B cell (primary cell): Measurements from ENCODE around the gene ELMOD2. TPM values are rescaled to one million over a fixed set of nuclear protein-coding genes. Genes with fewer than 3 reads are reported as not detected.
A peak's percentile ranks its signal among the peaks of the same experiment; 100 is the strongest.

Experiments used
- ATAC-seq: fragments of 200-7000 bp; cut with Tn5 transposase; one replicate; pipeline ENCODE4 v1.10.0; 2021; ENCODE audit warnings: low read depth, mild to moderate bottlenecking, moderate number of reproducible peaks, moderate library complexity
- CTCF ChIA-PET: fragments of 350-600 bp; sonication (Branson Sonifier 250); formaldehyde crosslinking; loops from one replicate; lab custom pipeline; 2021; ENCODE audit warnings: antibody characterized with exemption, inconsistent platforms; lab: Charles Lee
- POLR2A ChIA-PET: fragments of 350-600 bp; sonication (Branson Sonifier 250); formaldehyde crosslinking; loops from one replicate; lab custom pipeline; 2021; ENCODE audit warnings: antibody characterized with exemption; lab: Charles Lee
- DNase-seq: peaks from one replicate; pipeline ENCODE4 v3.0.0; 2013
- H2AFZ ChIP-seq: 2 replicates; pipeline ENCODE4 v1.6.1; 2012; ENCODE audit warnings: mild to moderate bottlenecking, low read depth, low read length; ENCODE audit not compliant: insufficient read depth, poor library complexity, severe bottlenecking
- H3K27ac ChIP-seq, 2 donors: 1 replicate in 1 of 2; 2 replicates in 1 of 2; pipeline ENCODE4 v1.5.1; 2012 to 2013; ENCODE audit warnings: low read length in 2 of 2, mild to moderate bottlenecking in 2 of 2, moderate library complexity in 1 of 2
- H3K27me3 ChIP-seq, 4 experiments: fragments of 200-600 bp in 1 of 4; sonication (generic) in 1 of 4; replicated peaks in 1 of 4; 1 replicate in 2 of 4; 2 replicates in 2 of 4; pipeline versions ENCODE4 v1.6.1 to v1.7.0; 2013 to 2016; ENCODE audit warnings: low read length in 3 of 4, mild to moderate bottlenecking in 2 of 4, mixed read lengths in 1 of 4, moderate library complexity in 1 of 4; ENCODE audit not compliant: insufficient read depth in 4 of 4, control insufficient read depth in 3 of 4; ENCODE audit errors: control extremely low read depth in 1 of 4
- H3K36me3 ChIP-seq, 2 experiments: replicated peaks in 1 of 2; 1 replicate in 1 of 2; 2 replicates in 1 of 2; pipeline versions ENCODE4 v1.6.1 to v1.7.1; 2013; ENCODE audit warnings: low read length in 1 of 2; ENCODE audit not compliant: insufficient read depth in 2 of 2, control insufficient read depth in 1 of 2; ENCODE audit errors: control extremely low read depth in 1 of 2, extremely low read depth in 1 of 2
- H3K4me1 ChIP-seq, 2 donors: fragments of 200-600 bp in 1 of 2; sonication (generic) in 1 of 2; 1 replicate in 1 of 2; 2 replicates in 1 of 2; pipeline versions ENCODE4 v1.5.1 to v1.6.1; 2013 to 2017; ENCODE audit warnings: low read length in 2 of 2; ENCODE audit not compliant: control insufficient read depth in 2 of 2, insufficient read depth in 2 of 2
- H3K4me2 ChIP-seq: replicated peaks from 2 replicates; pipeline ENCODE3; 2012; ENCODE audit warnings: mild to moderate bottlenecking, low read depth, low read length; ENCODE audit not compliant: poor library complexity, severe bottlenecking
- H3K4me3 ChIP-seq, 5 experiments: fragments of 200-600 bp in 1 of 5; sonication (generic) in 1 of 5; 1 replicate in 3 of 5; 2 replicates in 2 of 5; pipeline versions ENCODE4 v1.5.1 to v1.7.0; 2011 to 2016; ENCODE audit warnings: low read length in 4 of 5, mild to moderate bottlenecking in 4 of 5, low read depth in 2 of 5, control low read depth in 1 of 5, moderate library complexity in 1 of 5; ENCODE audit not compliant: insufficient read depth in 1 of 5; ENCODE audit errors: control extremely low read depth in 1 of 5, extremely low read depth in 1 of 5
- H3K79me2 ChIP-seq: fragments of 200-600 bp; sonication (generic); one replicate; pipeline ENCODE4 v1.6.0; 2016; ENCODE audit warnings: low read length; ENCODE audit not compliant: control insufficient read depth, insufficient read depth
- H3K9ac ChIP-seq: fragments of 200-600 bp; sonication (generic); 2 replicates; pipeline ENCODE4 v1.6.1; 2017; ENCODE audit warnings: mild to moderate bottlenecking, low read length, moderate library complexity
- H3K9me3 ChIP-seq, 3 donors: one replicate each; pipeline versions ENCODE4 v1.6.1 to v1.7.1; 2013; ENCODE audit warnings: low read length in 2 of 3; ENCODE audit not compliant: control insufficient read depth in 2 of 3, insufficient read depth in 1 of 3; ENCODE audit errors: control extremely low read depth in 1 of 3
- H4K20me1 ChIP-seq: 2 replicates; pipeline ENCODE4 v1.6.0; 2012; ENCODE audit warnings: mild to moderate bottlenecking, low read length; ENCODE audit not compliant: insufficient read depth, control insufficient read depth, poor library complexity, severe bottlenecking
- H3K27ac Mint-ChIP-seq: one replicate; pipeline ENCODE4 v1.8.0; 2021; ENCODE audit warnings: mixed read lengths
- H3K27me3 Mint-ChIP-seq: one replicate; pipeline ENCODE4 v1.8.0; 2021; ENCODE audit warnings: mixed read lengths
- H3K4me1 Mint-ChIP-seq: one replicate; pipeline ENCODE4 v1.8.0; 2021; ENCODE audit warnings: mixed read lengths
- H3K4me3 Mint-ChIP-seq: one replicate; pipeline ENCODE4 v1.8.0; 2021; ENCODE audit warnings: mixed read lengths
- H3K9me3 Mint-ChIP-seq: one replicate; pipeline ENCODE4 v1.8.0; 2022; ENCODE audit warnings: mixed read lengths; ENCODE audit not compliant: insufficient read depth
- EZH2 ChIP-seq: IDR thresholded peaks from 2 replicates; pipeline ENCODE4 v1.6.1; 2012; ENCODE audit warnings: borderline replicate concordance, low read depth, mild to moderate bottlenecking, moderate library complexity, low read length; ENCODE audit not compliant: insufficient read depth, poor library complexity, severe bottlenecking
- WGBS: methylation state at CpG from one replicate; pipeline ENCODE4 v1.1.5; 2013; ENCODE audit warnings: missing lambda C conversion rate; ENCODE audit not compliant: insufficient coverage; 5-methylcytosine and 5-hydroxymethylcytosine counted together
- intact Hi-C: fragments of 100-400 bp; cut with micrococcal nuclease; formaldehyde crosslinking; loops from one replicate; pipeline ENCODE4 v1.10.0; 2022
- polyA minus RNA-seq: library from RNA; depleted of rRNA, polyadenylated mRNA; stranded (reverse); fragments of >200 nt; gene quantifications from 2 replicates; pipeline ENCODE4 v1.2.3, GENCODE V29; 2012
- polyA plus RNA-seq: library from polyadenylated mRNA; depleted of rRNA; stranded (reverse); fragments of >200 nt; gene quantifications from 2 replicates; pipeline ENCODE4 v1.2.3, GENCODE V29; 2012
- total RNA-seq, 2 donors: library from RNA; stranded (reverse); fragments of 120-200 nt in 1 of 2; gene quantifications; 1 replicate in 1 of 2; 2 replicates in 1 of 2; pipeline versions ENCODE4 v1.2.3 to v1.2.4, GENCODE V29; 2013 to 2022
- TF ChIP-seq, protein P1 (sequence below): fragments of 200-600 bp; IDR thresholded peaks from one replicate; pipeline ENCODE4 v1.8.0; 2022; ENCODE audit warnings: antibody characterized with exemption, mild to moderate bottlenecking

ELMOD2 gene, protein sequence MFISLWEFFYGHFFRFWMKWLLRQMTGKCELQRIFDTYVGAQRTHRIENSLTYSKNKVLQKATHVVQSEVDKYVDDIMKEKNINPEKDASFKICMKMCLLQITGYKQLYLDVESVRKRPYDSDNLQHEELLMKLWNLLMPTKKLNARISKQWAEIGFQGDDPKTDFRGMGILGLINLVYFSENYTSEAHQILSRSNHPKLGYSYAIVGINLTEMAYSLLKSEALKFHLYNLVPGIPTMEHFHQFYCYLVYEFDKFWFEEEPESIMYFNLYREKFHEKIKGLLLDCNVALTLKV
- total RNA-seq, result 23.4 and 25.3 TPM in 2 replicates
- total RNA-seq (2013), result 19.8 TPM
- 2.2 and 4.8 TPM in 2 replicates for polyA plus RNA-seq
- 5.6 and 6.9 TPM in 2 replicates for polyA minus RNA-seq

DNA sequence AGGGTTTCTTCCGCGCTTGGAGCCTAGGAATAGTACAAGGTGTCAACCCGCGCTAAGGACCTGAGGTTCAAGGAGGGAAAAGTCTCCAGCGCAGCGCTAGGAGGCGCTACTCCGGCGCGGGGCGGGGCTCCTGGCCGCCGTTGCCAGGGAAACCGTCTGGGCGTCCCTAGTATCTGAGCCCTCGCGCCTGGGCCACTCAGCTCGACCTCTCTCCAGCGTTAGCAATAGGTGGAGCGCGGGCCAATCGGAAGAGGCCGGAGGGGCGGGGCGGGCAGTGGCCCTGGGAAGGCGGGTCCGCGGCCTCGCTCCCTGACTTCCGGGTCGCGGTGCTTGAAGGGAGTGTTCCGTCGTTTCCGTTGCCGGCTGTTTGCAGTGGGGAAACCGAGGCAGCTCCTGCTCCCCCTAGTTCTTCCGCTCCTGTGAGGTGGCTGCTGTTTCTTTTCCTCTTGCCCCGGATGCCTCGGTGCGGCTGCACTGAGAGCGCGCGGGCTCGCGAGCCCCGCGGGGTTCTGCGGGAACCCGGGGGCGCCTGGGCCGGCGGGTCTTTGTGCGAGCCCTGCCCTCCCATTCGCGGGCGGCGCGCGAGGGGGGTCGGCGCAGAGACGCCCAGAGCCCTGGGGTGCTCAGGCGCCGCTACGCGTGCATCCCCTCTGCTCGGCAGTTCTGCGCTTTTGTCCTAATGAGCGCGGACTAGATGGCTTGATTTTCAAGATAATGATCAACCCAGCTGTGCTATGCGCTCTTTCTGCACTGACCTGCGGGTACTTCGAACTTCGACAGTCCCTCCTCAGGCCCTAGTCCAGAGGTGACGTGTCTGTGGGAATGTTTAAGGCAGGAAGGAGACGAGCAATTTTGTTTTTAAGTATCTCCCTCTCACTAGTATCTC lies at the start of gene ELMOD2:
Gene ELMOD2, plus strand, starts transcription at position 312 of the 886 bp plus-strand sequence. CDS start 1,261 bp downstream, outside the sequence.
- no peaks in the 10 kb centered on the region for H3K79me2 ChIP-seq
- ATAC-seq, result peak; percentile 99
- H3K9ac ChIP-seq, result peak within 1 kb of the TSS; percentile 88
- H3K27me3 ChIP-seq, result no peaks in the 10 kb centered on the region
- no peaks in the 10 kb centered on the region for H3K9me3 Mint-ChIP-seq
- peak within 1 kb of the TSS; percentile 65 to 89 (median 78) for H3K4me3 ChIP-seq
- TF ChIP-seq, protein P1, sequence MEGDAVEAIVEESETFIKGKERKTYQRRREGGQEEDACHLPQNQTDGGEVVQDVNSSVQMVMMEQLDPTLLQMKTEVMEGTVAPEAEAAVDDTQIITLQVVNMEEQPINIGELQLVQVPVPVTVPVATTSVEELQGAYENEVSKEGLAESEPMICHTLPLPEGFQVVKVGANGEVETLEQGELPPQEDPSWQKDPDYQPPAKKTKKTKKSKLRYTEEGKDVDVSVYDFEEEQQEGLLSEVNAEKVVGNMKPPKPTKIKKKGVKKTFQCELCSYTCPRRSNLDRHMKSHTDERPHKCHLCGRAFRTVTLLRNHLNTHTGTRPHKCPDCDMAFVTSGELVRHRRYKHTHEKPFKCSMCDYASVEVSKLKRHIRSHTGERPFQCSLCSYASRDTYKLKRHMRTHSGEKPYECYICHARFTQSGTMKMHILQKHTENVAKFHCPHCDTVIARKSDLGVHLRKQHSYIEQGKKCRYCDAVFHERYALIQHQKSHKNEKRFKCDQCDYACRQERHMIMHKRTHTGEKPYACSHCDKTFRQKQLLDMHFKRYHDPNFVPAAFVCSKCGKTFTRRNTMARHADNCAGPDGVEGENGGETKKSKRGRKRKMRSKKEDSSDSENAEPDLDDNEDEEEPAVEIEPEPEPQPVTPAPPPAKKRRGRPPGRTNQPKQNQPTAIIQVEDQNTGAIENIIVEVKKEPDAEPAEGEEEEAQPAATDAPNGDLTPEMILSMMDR, result peak; percentile 92
- TF ChIP-seq EZH2, result no peak
- peak; percentile 98 for DNase-seq
- peak within 1 kb of the TSS; percentile 59 to 71 for H3K27ac ChIP-seq
- H3K36me3 ChIP-seq, result peaks cover 4 to 5% of the 10 kb centered on the region in 2 experiments
- H3K4me1 ChIP-seq, result peaks cover 12 to 13% of the 10 kb centered on the region in 2 donors
- intact Hi-C loops, result loop anchor here (1.0 to 10.0 kb wide), 11 partner anchors 32 to 1507 kb away; partner anchors contain the start of genes MAML3, NOCT, RAB33B and SCOC
- H3K4me3 Mint-ChIP-seq, result peak within 1 kb of the TSS; percentile 91
- no peaks in the 10 kb centered on the region for H3K27me3 Mint-ChIP-seq
- peak within 1 kb of the TSS; percentile 79 for H3K4me2 ChIP-seq
- ChIA-PET CTCF (interaction anchor here (0.6 to 2.9 kb wide), 16 partner anchors 8 to 512 kb away, joined by 3 to 16 read pairs (median 3); partner anchors contain the start of gene SCOC), POLR2A (interaction anchor here (0.6 to 1.0 kb wide), 2 partner anchors 127 to 267 kb away, joined by 3 read pairs; no protein-coding TSS in a partner anchor)
- under 1% methylated on average over 73 of the region's 77 CpGs for WGBS
- peak within 1 kb of the TSS; percentile 99 for H2AFZ ChIP-seq
- H3K9me3 ChIP-seq, result peaks cover 0 to 1% (median 0%) of the 10 kb centered on the region in 3 donors
- H3K4me1 Mint-ChIP-seq, result peaks cover 16% of the 10 kb centered on the region
- peak within 1 kb of the TSS; percentile 86 for H3K27ac Mint-ChIP-seq
- no peaks in the 10 kb centered on the region for H4K20me1 ChIP-seq
